HEK293T (cell line): ENCODE data around the gene CDC42BPG.

Experiments
- ARNT ChIP-seq: fragments of 450-650 bp; IDR thresholded peaks from 2 replicates; pipeline ENCODE4 v1.6.1; 2017; ENCODE audit warnings: mild to moderate bottlenecking
- BHLHE40 ChIP-seq: fragments of 450-650 bp; IDR thresholded peaks from 2 replicates; pipeline ENCODE4 v1.6.1; 2016; ENCODE audit warnings: mild to moderate bottlenecking, moderate library complexity, borderline replicate concordance
- CTBP1 ChIP-seq: fragments of 450-650 bp; IDR thresholded peaks from 2 replicates; pipeline ENCODE4 v1.6.1; 2016; ENCODE audit warnings: borderline replicate concordance
- ELF4 ChIP-seq: fragments of 450-650 bp; IDR thresholded peaks from 2 replicates; pipeline ENCODE4 v1.6.1; 2017; ENCODE audit warnings: antibody characterized with exemption
- FOXA1 ChIP-seq: fragments of 450-650 bp; IDR thresholded peaks from 2 replicates; pipeline ENCODE4 v1.6.1; 2016; ENCODE audit warnings: mild to moderate bottlenecking
- FOXK2 ChIP-seq: fragments of 450-650 bp; IDR thresholded peaks from 2 replicates; pipeline ENCODE4 v1.6.1; 2016; ENCODE audit warnings: mild to moderate bottlenecking
- FOXM1 ChIP-seq: fragments of 450-650 bp; IDR thresholded peaks from 2 replicates; pipeline ENCODE4 v1.6.1; 2017; ENCODE audit warnings: mild to moderate bottlenecking, borderline replicate concordance
- HDGF ChIP-seq: fragments of 450-650 bp; IDR thresholded peaks from 2 replicates; pipeline ENCODE4 v1.6.1; 2017; ENCODE audit warnings: antibody characterized with exemption, borderline replicate concordance
- L3MBTL2 ChIP-seq: fragments of 450-650 bp; conservative IDR thresholded peaks from 2 replicates; pipeline ENCODE4 v1.6.1; 2016; ENCODE audit warnings: mild to moderate bottlenecking
- NFRKB ChIP-seq: fragments of 450-650 bp; IDR thresholded peaks from 2 replicates; pipeline ENCODE4 v1.6.1; 2016; ENCODE audit warnings: mild to moderate bottlenecking, moderate library complexity
- PKNOX1 ChIP-seq: fragments of 450-650 bp; IDR thresholded peaks from 2 replicates; pipeline ENCODE4 v1.6.1; 2016
- SP1 ChIP-seq: fragments of 450-650 bp; IDR thresholded peaks from 2 replicates; pipeline ENCODE4 v1.6.1; 2017
- TARDBP ChIP-seq: fragments of 450-650 bp; IDR thresholded peaks from 2 replicates; pipeline ENCODE4 v1.6.1; 2016
- ZNF384 ChIP-seq: fragments of 450-650 bp; IDR thresholded peaks from 2 replicates; pipeline ENCODE4 v1.6.1; 2016

- TF ChIP-seq NFRKB (no peak), ARNT (no peak), PKNOX1 (no peak), ZNF384 (no peak), ELF4 (no peak), HDGF (no peak), FOXA1 (no peak), SP1 (no peak), BHLHE40 (no peak), L3MBTL2 (no peak), CTBP1 (no peak), FOXK2 (no peak), FOXM1 (peak; percentile 91), TARDBP (no peak)
Observed at GRCh38 chr11:64887757-64888405, 43.4 kb upstream of the CDC42BPG start.
